Measurements from ENCODE around the gene ZNF300.
A peak's percentile ranks its signal among the peaks of the same experiment; 100 is the strongest.

The ZNF300 gene

GRCh38 chr5:150918613-150919012, 13.8 kb upstream of the ZNF300 start:
- peak; percentile 18 for DNase-seq (ENCODE audit: low read depth, low spot score)
- TF ChIP-seq, protein P1, sequence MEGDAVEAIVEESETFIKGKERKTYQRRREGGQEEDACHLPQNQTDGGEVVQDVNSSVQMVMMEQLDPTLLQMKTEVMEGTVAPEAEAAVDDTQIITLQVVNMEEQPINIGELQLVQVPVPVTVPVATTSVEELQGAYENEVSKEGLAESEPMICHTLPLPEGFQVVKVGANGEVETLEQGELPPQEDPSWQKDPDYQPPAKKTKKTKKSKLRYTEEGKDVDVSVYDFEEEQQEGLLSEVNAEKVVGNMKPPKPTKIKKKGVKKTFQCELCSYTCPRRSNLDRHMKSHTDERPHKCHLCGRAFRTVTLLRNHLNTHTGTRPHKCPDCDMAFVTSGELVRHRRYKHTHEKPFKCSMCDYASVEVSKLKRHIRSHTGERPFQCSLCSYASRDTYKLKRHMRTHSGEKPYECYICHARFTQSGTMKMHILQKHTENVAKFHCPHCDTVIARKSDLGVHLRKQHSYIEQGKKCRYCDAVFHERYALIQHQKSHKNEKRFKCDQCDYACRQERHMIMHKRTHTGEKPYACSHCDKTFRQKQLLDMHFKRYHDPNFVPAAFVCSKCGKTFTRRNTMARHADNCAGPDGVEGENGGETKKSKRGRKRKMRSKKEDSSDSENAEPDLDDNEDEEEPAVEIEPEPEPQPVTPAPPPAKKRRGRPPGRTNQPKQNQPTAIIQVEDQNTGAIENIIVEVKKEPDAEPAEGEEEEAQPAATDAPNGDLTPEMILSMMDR (IDR thresholded peaks at IDR 0.05; ENCODE audit: low read depth, low read length): no peak
- in situ Hi-C loops (cut with HindIII; ENCODE audit: low sequenced_read_pairs): no loop called here
- no peak overlapping the region for H3K4me3 ChIP-seq (ENCODE audit: low read depth, low read length)

- no peak overlapping the region for H3K4me3 ChIP-seq (ENCODE audit: low read depth, low read length)
- DNase-seq (ENCODE audit: low read depth, low spot score): no peak
- in situ Hi-C loops (cut with HindIII; ENCODE audit: low sequenced_read_pairs): no loop called here
- TF ChIP-seq, protein P1 (IDR thresholded peaks at IDR 0.05; ENCODE audit: low read depth, low read length): no peak
Observed at GRCh38 chr5:150912312-150912814, 7.6 kb upstream of the ZNF300 start.

- DNase-seq (ENCODE audit: low read depth, low spot score): no peak
- in situ Hi-C loops (cut with HindIII; ENCODE audit: low sequenced_read_pairs): no loop called here
- TF ChIP-seq, protein P1 (IDR thresholded peaks at IDR 0.05; ENCODE audit: low read depth, low read length): no peak
- H3K4me3 ChIP-seq (ENCODE audit: low read depth, low read length): peak overlapping the region; percentile 76
Observed at GRCh38 chr5:150905312-150905683, 518 bp upstream of the ZNF300 start.

GRCh38 chr5:150901446-150901845, 3.3 kb downstream of the ZNF300 start:
- DNase-seq (ENCODE audit: low read depth, low spot score): no peak
- in situ Hi-C loops (cut with HindIII; ENCODE audit: low sequenced_read_pairs): no loop called here
- H3K4me3 ChIP-seq (ENCODE audit: low read depth, low read length): no peak overlapping the region
- TF ChIP-seq, protein P1 (IDR thresholded peaks at IDR 0.05; ENCODE audit: low read depth, low read length): no peak

DNA sequence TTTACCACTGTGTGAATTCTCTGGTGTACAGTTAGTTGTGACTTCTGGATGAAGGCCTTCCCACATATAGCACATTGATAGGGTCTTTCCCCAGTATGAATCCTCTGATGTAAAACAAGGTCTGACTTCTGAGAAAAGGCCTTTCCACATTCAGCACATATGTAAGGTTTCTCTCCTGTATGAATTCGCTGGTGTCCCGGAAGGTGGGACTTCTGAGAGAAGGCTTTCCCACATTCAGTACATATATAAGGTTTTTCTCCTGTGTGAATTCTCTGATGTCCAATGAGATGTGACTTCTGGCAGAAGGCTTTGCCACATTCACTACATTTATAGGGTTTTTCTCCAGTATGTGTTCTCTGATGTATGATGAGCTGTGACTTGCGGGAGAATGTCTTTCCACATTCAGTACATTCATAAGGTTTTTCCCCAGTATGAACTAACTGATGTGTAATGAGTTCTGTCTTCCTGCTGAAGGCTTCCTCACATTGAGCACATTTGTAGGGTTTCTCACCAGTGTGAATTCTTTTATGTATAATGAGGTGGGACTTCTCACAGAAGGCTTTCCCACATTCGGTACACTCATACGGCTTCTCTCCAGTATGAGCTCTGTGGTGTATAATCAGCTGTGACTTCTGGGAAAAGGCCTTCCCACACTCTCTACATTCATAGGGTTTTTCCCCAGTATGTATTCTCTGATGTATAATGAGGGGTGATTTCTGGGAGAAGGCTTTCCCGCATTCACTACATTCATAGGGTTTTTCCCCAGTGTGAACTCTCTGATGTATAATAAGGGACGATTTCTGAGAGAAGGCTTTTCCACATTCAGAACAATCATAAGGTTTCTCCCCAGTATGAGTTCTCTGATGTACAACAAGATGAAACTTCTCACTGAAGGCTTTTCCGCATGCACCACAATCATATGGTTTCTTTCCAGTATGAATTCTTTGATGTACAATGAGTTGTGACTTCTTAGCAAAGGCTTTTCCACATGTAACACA, 9.1 kb downstream of the ZNF300 start:
- peak; percentile 7 for DNase-seq (ENCODE audit: low read depth, low spot score)
- in situ Hi-C loops (cut with HindIII; ENCODE audit: low sequenced_read_pairs): no loop called here
- no peak overlapping the region for H3K4me3 ChIP-seq (ENCODE audit: low read depth, low read length)
- TF ChIP-seq, protein P1 (IDR thresholded peaks at IDR 0.05; ENCODE audit: low read depth, low read length): no peak

DNA sequence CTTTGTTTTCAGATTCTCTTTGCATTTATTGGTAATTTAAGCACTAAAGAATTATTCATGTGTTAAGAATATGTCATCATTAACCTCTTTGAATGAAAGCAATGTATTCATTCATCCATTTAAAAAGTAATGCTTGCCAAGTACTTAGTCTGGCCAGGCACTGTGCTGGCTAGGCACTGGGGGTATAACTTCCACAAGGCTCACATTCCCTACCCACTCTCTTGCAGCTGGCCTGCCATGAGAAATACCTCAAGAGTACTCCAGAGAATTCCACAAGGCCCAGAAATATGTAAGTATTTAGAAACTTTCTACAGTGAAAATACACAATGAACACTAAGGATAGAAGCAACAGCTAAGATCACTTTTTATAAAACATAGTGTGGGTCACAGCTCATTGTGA, 25.4 kb downstream of the ZNF300 start:
- in situ Hi-C loops (cut with HindIII; ENCODE audit: low sequenced_read_pairs): no loop called here
- DNase-seq (ENCODE audit: low read depth, low spot score): no peak
- no peak overlapping the region for H3K4me3 ChIP-seq (ENCODE audit: low read depth, low read length)
- TF ChIP-seq, protein P1 (IDR thresholded peaks at IDR 0.05; ENCODE audit: low read depth, low read length): no peak
